A549 (cell line): ENCODE data around the gene RHOF. TPM values are rescaled to one million over a fixed set of nuclear protein-coding genes. Genes with fewer than 3 reads are reported as not detected.

ENCODE experiments used
- ATAC-seq, 2 experiments: fragments of 200-7000 bp in 1 of 2; fragments of >200 bp in 1 of 2; cut with Nextera tagmentation in 1 of 2; cut with Tn5 transposase in 1 of 2; 3 replicates each; pipeline versions ENCODE4 v1.8.0 to v1.9.1; 2018 to 2020; ENCODE audit warnings: mild to moderate bottlenecking in 1 of 2, moderate library complexity in 1 of 2
- CTCF ChIA-PET: fragments of 300-600 bp; sonication (Branson Sonifier 250); formaldehyde crosslinking; extraction: SDS; loops from one replicate; lab custom pipeline; 2021; ENCODE audit warnings: antibody characterized with exemption, inconsistent platforms; lab: Yijun Ruan, JAX
- POLR2A ChIA-PET: fragments of 350-600 bp; formaldehyde crosslinking; extraction: SDS; loops from one replicate; lab custom pipeline; 2021; ENCODE audit warnings: antibody characterized with exemption, inconsistent platforms; lab: Yijun Ruan, JAX
- DNase-seq, 2 experiments: peaks; one replicate each; pipeline versions ENCODE4 v3.0.0 to v3.0.0-alpha.2; 2011 to 2016; ENCODE audit warnings: low read depth in 1 of 2, low spot score in 1 of 2
- FAIRE-seq: peaks from 2 replicates; lab custom pipeline; 2011; peaks lifted over from hg19 to GRCh38; lab: Jason Lieb, UNC
- H3K27ac ChIP-seq, 2 experiments: fragments of >200 bp; sonication (Bioruptor Twin); formaldehyde crosslinking; 3 replicates each; pipeline ENCODE4 v1.5.1; 2016 to 2017
- H3K4me1 ChIP-seq: fragments of >200 bp; sonication (Bioruptor Twin); formaldehyde crosslinking; 3 replicates; pipeline ENCODE4 v1.6.1; 2016
- H3K4me2 ChIP-seq: fragments of >200 bp; sonication (Bioruptor Twin); formaldehyde crosslinking; 3 replicates; pipeline ENCODE4 v1.6.1; 2016
- H3K4me3 ChIP-seq: fragments of >200 bp; sonication (Bioruptor Twin); formaldehyde crosslinking; 3 replicates; pipeline ENCODE4 v1.5.1; 2016
- H3K9me3 ChIP-seq: fragments of >200 bp; sonication (Bioruptor Twin); formaldehyde crosslinking; 3 replicates; pipeline ENCODE4 v1.6.1; 2016
- CEBPB ChIP-seq, 2 experiments: fragments of >200 bp in 1 of 2; sonication (Bioruptor Twin) in 1 of 2; formaldehyde crosslinking in 1 of 2; IDR thresholded peaks; 2 replicates each; pipeline ENCODE4 v1.6.1; 2012 to 2016
- CHD2 ChIP-seq: fragments of 150-350 bp; IDR thresholded peaks from 2 replicates; pipeline ENCODE4 v1.6.1; 2014; ENCODE audit warnings: low read length; ENCODE audit not compliant: partially characterized antibody
- CHD4 ChIP-seq: fragments of 200-600 bp; sonication (generic); IDR thresholded peaks from 2 replicates; pipeline ENCODE4 v1.6.1; 2016; ENCODE audit warnings: antibody characterized with exemption, mild to moderate bottlenecking, borderline replicate concordance
- FOXS1 ChIP-seq: fragments of 250-450 bp; sonication (Bioruptor Pico); IDR thresholded peaks from 2 replicates; pipeline ENCODE4 v1.5.0; 2020; ENCODE audit warnings: mild to moderate bottlenecking, moderate library complexity
- HDAC2 ChIP-seq: fragments of 200-600 bp; sonication (generic); IDR thresholded peaks from 2 replicates; pipeline ENCODE4 v1.6.1; 2016
- HOXB13 ChIP-seq: fragments of 250-450 bp; sonication (Bioruptor Pico); IDR thresholded peaks from 2 replicates; pipeline ENCODE4 v1.5.0; 2020; ENCODE audit warnings: low read depth, mild to moderate bottlenecking, moderate library complexity
- KDM5A ChIP-seq: fragments of 200-600 bp; sonication (generic); IDR thresholded peaks from 2 replicates; pipeline ENCODE4 v1.6.1; 2016; ENCODE audit warnings: antibody characterized with exemption, mild to moderate bottlenecking
- MYC ChIP-seq: IDR thresholded peaks from 2 replicates; pipeline ENCODE4 v1.6.1; 2012; ENCODE audit warnings: mild to moderate bottlenecking, inconsistent platforms, low read length, improper control_type of control experiment, borderline replicate concordance
- NR3C1 ChIP-seq: fragments of >200 bp; sonication (Bioruptor Twin); formaldehyde crosslinking; IDR thresholded peaks from 3 replicates; pipeline ENCODE4 v1.6.1; 2017
- PHF8 ChIP-seq: fragments of 200-600 bp; sonication (generic); IDR thresholded peaks from 2 replicates; pipeline ENCODE4 v1.6.1; 2016; ENCODE audit warnings: low read depth, mild to moderate bottlenecking, antibody characterized with exemption, moderate library complexity, borderline replicate concordance
- RFX5 ChIP-seq: fragments of 450-650 bp; IDR thresholded peaks from 2 replicates; pipeline ENCODE4 v1.7.1; 2014; ENCODE audit warnings: antibody characterized with exemption, mild to moderate bottlenecking, moderate library complexity
- RNF2 ChIP-seq: fragments of 200-600 bp; sonication (generic); IDR thresholded peaks from 2 replicates; pipeline ENCODE4 v1.6.1; 2016; ENCODE audit warnings: low read depth, mild to moderate bottlenecking, antibody characterized with exemption, moderate library complexity, borderline replicate concordance
- SMC3 ChIP-seq: fragments of >200 bp; sonication (Bioruptor Twin); formaldehyde crosslinking; IDR thresholded peaks from 3 replicates; pipeline ENCODE4 v1.6.1; 2018; ENCODE audit warnings: inconsistent platforms
- TP53 ChIP-seq: fragments of 250-450 bp; sonication (Bioruptor Pico); IDR thresholded peaks from 2 replicates; pipeline ENCODE4 v1.5.0; 2021; ENCODE audit warnings: mild to moderate bottlenecking, moderate library complexity
- USF2 ChIP-seq: fragments of 450-650 bp; IDR thresholded peaks from 2 replicates; pipeline ENCODE4 v1.6.1; 2014; ENCODE audit warnings: antibody characterized with exemption
- ZNF302 ChIP-seq: fragments of 250-450 bp; sonication (Bioruptor Pico); IDR thresholded peaks from 2 replicates; pipeline ENCODE4 v1.9.0; 2021; ENCODE audit warnings: inconsistent platforms, mild to moderate bottlenecking, moderate library complexity
- ZSCAN20 ChIP-seq: fragments of 250-450 bp; sonication (Bioruptor Pico); IDR thresholded peaks from 2 replicates; pipeline ENCODE4 v1.8.0; 2022; ENCODE audit warnings: mild to moderate bottlenecking, moderate library complexity
- WGBS: methylation state at CpG from one replicate; pipeline ENCODE4 v1.1.6; 2017; ENCODE audit errors: missing lambda C conversion rate; 5-methylcytosine and 5-hydroxymethylcytosine counted together
- polyA plus RNA-seq, 4 experiments: library from polyadenylated mRNA; depleted of rRNA in 3 of 4; stranded (reverse); fragments of >200 nt; fragmentation: RNase III in 1 of 4; extraction: RNeasy Plus Mini Kit Qiagen cat#74134 plus additional on column Dnase treatment in 1 of 4; gene quantifications; 2 replicates in 3 of 4; 3 replicates in 1 of 4; pipeline ENCODE4 v1.2.3, GENCODE V29; 2011 to 2017
- TF ChIP-seq, protein P1 (sequence below): fragments of 150-350 bp; IDR thresholded peaks from 2 replicates; pipeline ENCODE4 v1.6.1; 2014; ENCODE audit warnings: low read depth, mild to moderate bottlenecking, low read length
- TF ChIP-seq, protein P2 (sequence below): fragments of 250-450 bp; sonication (Bioruptor Pico); IDR thresholded peaks from 2 replicates; pipeline ENCODE4 v1.5.0; 2020; ENCODE audit warnings: low read depth, mild to moderate bottlenecking, moderate library complexity

Gene RHOF
- polyA plus RNA-seq, 2 of the 4 experiments (the other 2 are of a cell fraction): 47.1 to 52.3 TPM

DNA sequence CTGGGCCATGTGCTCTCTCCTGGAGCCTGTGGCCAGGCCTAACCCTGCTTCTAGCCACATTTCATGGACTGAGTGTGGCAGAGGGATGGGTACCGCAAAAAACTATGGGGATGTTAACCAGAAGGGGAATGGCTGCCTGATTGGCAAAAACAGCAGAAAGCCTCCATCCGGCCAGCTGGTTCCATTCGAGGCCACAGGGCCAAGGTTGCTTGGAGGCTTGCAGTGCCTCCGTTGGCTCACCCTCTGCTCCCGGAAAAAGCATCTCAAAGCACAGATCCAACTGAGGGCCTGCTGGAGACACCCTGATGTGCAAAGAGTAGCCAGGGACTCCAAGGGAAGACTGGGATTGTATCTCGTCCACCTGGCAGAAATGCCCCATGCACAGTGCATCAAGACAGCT, 64.5 kb downstream of the RHOF start:
- 82% methylated on average over 6 of the region's 6 CpGs for WGBS
- no peak overlapping the region for H3K4me2 ChIP-seq
- H3K9me3 ChIP-seq: no peaks in the 10 kb centered on the region
- no peaks in the 10 kb centered on the region for H3K4me1 ChIP-seq
- TF ChIP-seq ZSCAN20: no peak
- no peak for TF ChIP-seq RFX5
- no peak for TF ChIP-seq CHD4
- no peak for TF ChIP-seq ZNF302
- TF ChIP-seq, protein P1, sequence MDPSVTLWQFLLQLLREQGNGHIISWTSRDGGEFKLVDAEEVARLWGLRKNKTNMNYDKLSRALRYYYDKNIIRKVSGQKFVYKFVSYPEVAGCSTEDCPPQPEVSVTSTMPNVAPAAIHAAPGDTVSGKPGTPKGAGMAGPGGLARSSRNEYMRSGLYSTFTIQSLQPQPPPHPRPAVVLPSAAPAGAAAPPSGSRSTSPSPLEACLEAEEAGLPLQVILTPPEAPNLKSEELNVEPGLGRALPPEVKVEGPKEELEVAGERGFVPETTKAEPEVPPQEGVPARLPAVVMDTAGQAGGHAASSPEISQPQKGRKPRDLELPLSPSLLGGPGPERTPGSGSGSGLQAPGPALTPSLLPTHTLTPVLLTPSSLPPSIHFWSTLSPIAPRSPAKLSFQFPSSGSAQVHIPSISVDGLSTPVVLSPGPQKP: no peak
- TF ChIP-seq NR3C1: no peak
- TF ChIP-seq, protein P2, sequence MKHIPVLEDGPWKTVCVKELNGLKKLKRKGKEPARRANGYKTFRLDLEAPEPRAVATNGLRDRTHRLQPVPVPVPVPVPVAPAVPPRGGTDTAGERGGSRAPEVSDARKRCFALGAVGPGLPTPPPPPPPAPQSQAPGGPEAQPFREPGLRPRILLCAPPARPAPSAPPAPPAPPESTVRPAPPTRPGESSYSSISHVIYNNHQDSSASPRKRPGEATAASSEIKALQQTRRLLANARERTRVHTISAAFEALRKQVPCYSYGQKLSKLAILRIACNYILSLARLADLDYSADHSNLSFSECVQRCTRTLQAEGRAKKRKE (CRISPR knock-in tag): no peak
- TF ChIP-seq USF2: no peak
- TF ChIP-seq SMC3: no peak
- no peak for TF ChIP-seq KDM5A
- no peak for TF ChIP-seq HOXB13
- TF ChIP-seq HDAC2: no peak
- TF ChIP-seq MYC: no peak
- TF ChIP-seq CHD2: no peak
- no peak for TF ChIP-seq TP53 (CRISPR knock-in tag)
- TF ChIP-seq RNF2: no peak
- TF ChIP-seq FOXS1 (CRISPR knock-in tag): no peak
- no peak for TF ChIP-seq CEBPB (IDR thresholded peaks at IDR 0.05)
- TF ChIP-seq PHF8: no peak
- ChIA-PET CTCF (interaction anchor here (2.3 kb wide), 1 partner anchor 66 kb away, joined by 8 read pairs; no protein-coding TSS in a partner anchor), POLR2A (no interaction called here)
- ATAC-seq: 0 out of 6 replicates have a peak, but pooled peaks of 1 of the 2 experiments have one; percentile 21
- DNase-seq: no peak
- no peak for FAIRE-seq
- H3K4me3 ChIP-seq: no peak overlapping the region
- H3K27ac ChIP-seq: no peak overlapping the region

Other genes with a start within 250 kb of the RHOF start
- gene KDM2B, start 212.7 kb downstream of the RHOF start, polyA plus RNA-seq (2011; rRNA removed): 10.4 and 12.7 TPM in 2 replicates
- gene KDM2B, start 212.7 kb downstream of the RHOF start, polyA plus RNA-seq (2017; fragmentation: RNase III; extraction: RNeasy Plus Mini Kit Qiagen cat#74134 plus additional on column Dnase treatment): 18.1 to 18.4 TPM (median 18.3 TPM) in 3 replicates
- gene ORAI1, start 167.2 kb downstream of the RHOF start, polyA plus RNA-seq (2011; rRNA removed): 22.1 and 26.6 TPM in 2 replicates
- gene ORAI1, start 167.2 kb downstream of the RHOF start, polyA plus RNA-seq (2017; fragmentation: RNase III; extraction: RNeasy Plus Mini Kit Qiagen cat#74134 plus additional on column Dnase treatment): 17.8 to 20.2 TPM (median 18.7 TPM) in 3 replicates
- 0.17 and 0.47 TPM in 2 replicates for gene MORN3, start 124.0 kb downstream of the RHOF start, polyA plus RNA-seq (2011; rRNA removed)
- gene MORN3, start 124.0 kb downstream of the RHOF start, polyA plus RNA-seq (2017; fragmentation: RNase III; extraction: RNeasy Plus Mini Kit Qiagen cat#74134 plus additional on column Dnase treatment): 0.17 to 0.28 TPM (median 0.26 TPM) in 3 replicates
- gene TMEM120B, start 80.9 kb downstream of the RHOF start, polyA plus RNA-seq (2011; rRNA removed): 13.2 and 18.2 TPM in 2 replicates
- 10.2 to 10.6 TPM (median 10.2 TPM) in 3 replicates for gene TMEM120B, start 80.9 kb downstream of the RHOF start, polyA plus RNA-seq (2017; fragmentation: RNase III; extraction: RNeasy Plus Mini Kit Qiagen cat#74134 plus additional on column Dnase treatment)
- 1.1 and 2.1 TPM in 2 replicates for gene SETD1B, start 10.3 kb upstream of the RHOF start, polyA plus RNA-seq (2011; rRNA removed)
- 7.4 to 8.6 TPM (median 8.0 TPM) in 3 replicates for gene SETD1B, start 10.3 kb upstream of the RHOF start, polyA plus RNA-seq (2017; fragmentation: RNase III; extraction: RNeasy Plus Mini Kit Qiagen cat#74134 plus additional on column Dnase treatment)
- 1.3 and 1.7 TPM in 2 replicates for gene HPD, start 65.2 kb upstream of the RHOF start, polyA plus RNA-seq (2011; rRNA removed)
- gene HPD, start 65.2 kb upstream of the RHOF start, polyA plus RNA-seq (2017; fragmentation: RNase III; extraction: RNeasy Plus Mini Kit Qiagen cat#74134 plus additional on column Dnase treatment): 1.8 to 2.6 TPM (median 2.0 TPM) in 3 replicates
- 81.4 and 89.3 TPM in 2 replicates for gene PSMD9, start 95.1 kb upstream of the RHOF start, polyA plus RNA-seq (2011; rRNA removed)
- 147 to 164 TPM (median 154 TPM) in 3 replicates for gene PSMD9, start 95.1 kb upstream of the RHOF start, polyA plus RNA-seq (2017; fragmentation: RNase III; extraction: RNeasy Plus Mini Kit Qiagen cat#74134 plus additional on column Dnase treatment)
- 1.4 and 1.7 TPM in 2 replicates for gene CFAP251, start 124.9 kb upstream of the RHOF start, polyA plus RNA-seq (2011; rRNA removed)
- 0.66 to 1.2 TPM (median 0.94 TPM) in 3 replicates for gene CFAP251, start 124.9 kb upstream of the RHOF start, polyA plus RNA-seq (2017; fragmentation: RNase III; extraction: RNeasy Plus Mini Kit Qiagen cat#74134 plus additional on column Dnase treatment)
- gene BCL7A, start 228.2 kb upstream of the RHOF start, polyA plus RNA-seq (2011; rRNA removed): 9.4 and 9.8 TPM in 2 replicates
- 6.7 to 9.2 TPM (median 6.8 TPM) in 3 replicates for gene BCL7A, start 228.2 kb upstream of the RHOF start, polyA plus RNA-seq (2017; fragmentation: RNase III; extraction: RNeasy Plus Mini Kit Qiagen cat#74134 plus additional on column Dnase treatment)